Measurements from ENCODE around the gene HSPB6.
A peak's percentile ranks its signal among the peaks of the same experiment; 100 is the strongest.

The HSPB6 gene

GRCh38 chr19:35779033-35779432, 22.2 kb upstream of the HSPB6 start:
- no peak overlapping the region for H3K4me3 ChIP-seq (ENCODE audit: control insufficient read depth, low read depth, low read length)
- TF ChIP-seq CTCF (IDR thresholded peaks at IDR 0.05; ENCODE audit: control insufficient read depth, insufficient read depth, low read depth, low read length, missing control alignments): no peak
- DNase-seq (ENCODE audit: low read depth): no peak

GRCh38 chr19:35777961-35778360, 21.1 kb upstream of the HSPB6 start:
- no peak overlapping the region for H3K4me3 ChIP-seq (ENCODE audit: control insufficient read depth, low read depth, low read length)
- TF ChIP-seq CTCF (IDR thresholded peaks at IDR 0.05; ENCODE audit: control insufficient read depth, insufficient read depth, low read depth, low read length, missing control alignments): no peak
- no peak for DNase-seq (ENCODE audit: low read depth)

DNA sequence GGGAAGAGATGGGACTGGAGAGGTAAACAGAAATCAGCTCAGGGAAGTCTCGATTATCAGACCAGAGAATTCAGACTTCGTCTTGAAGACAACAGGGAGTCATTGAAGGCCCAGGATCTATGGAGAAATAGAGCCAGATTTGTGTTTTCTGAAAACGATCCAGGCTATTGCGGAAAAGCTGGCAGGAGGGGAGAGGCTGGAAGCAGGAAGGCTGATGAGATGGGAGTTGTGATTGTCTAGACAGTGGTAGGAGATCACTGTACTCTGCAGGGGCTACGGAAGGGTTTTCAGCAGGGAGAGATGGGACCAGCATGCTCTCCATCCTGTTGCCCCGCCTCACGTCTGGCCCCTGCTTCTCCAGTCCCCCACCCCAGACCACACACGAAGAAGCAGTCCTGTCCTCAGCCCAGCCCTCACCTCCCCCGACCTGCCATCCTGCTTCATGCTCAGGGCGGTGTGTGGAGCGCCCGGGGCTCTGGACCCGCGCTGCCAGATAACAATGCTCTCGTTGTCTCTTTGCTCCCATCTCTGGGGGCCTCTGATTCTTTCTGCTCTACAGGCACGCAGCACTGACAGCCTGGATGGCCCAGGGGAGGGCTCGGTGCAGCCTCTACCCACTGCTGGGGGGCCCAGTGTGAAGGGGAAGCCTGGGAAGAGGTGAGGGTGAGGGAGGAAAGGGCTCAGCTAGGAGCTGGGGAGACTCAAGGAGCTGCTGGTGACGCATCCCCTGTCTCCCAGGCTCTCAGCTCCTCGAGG, 20.4 kb upstream of the HSPB6 start:
- H3K4me3 ChIP-seq (ENCODE audit: control insufficient read depth, low read depth, low read length): no peak overlapping the region
- TF ChIP-seq CTCF (IDR thresholded peaks at IDR 0.05; ENCODE audit: control insufficient read depth, insufficient read depth, low read depth, low read length, missing control alignments): no peak
- no peak for DNase-seq (ENCODE audit: low read depth)

- H3K4me3 ChIP-seq (ENCODE audit: control insufficient read depth, low read depth, low read length): peak overlapping the region; percentile 97
- DNase-seq (ENCODE audit: low read depth): no peak
- TF ChIP-seq CTCF (IDR thresholded peaks at IDR 0.05; ENCODE audit: control insufficient read depth, insufficient read depth, low read depth, low read length, missing control alignments): no peak
Measured at GRCh38 chr19:35776102-35776788, 19.4 kb upstream of the HSPB6 start.

DNA sequence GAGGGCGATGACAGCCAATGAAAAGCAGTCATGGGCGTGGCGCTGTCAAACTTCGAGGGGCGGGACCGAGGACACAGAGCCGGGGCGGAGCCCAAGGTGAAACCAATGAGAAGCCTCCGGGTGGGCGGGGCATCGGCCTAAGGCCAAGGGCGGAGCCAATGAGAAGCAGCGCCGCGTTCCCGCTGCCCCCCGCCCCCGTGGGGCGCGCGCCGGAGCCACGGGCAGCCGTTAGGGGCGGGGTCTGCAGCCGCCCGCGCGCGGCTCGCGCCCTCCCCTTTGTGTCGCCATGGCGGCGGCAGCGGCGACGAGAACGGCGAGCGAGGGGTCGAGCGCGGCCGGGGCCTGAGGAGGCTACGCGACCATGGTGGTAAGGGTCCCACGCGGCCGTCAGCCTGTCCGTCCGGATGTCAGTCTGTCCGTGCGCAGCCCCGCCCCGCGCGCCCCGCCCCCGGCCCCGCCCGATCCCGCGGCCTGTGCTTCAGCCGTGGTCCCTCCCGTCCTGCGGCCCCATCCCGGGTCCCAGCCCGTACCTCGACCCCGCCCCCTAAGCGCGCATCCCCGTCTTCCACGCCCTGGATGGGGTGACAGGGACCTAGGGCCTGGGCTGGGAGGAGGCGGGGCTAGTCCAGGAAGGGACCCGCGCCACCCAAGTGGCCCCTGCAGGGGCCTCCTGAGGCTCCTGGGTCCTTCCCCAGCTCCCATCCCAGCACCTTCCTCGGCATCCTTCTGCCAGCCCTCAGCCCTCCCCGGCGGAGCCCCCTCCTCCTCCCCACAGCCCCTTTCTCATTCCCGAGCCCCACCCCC, 18.7 kb upstream of the HSPB6 start, which contains the start of gene ARHGAP33:
TSS of gene ARHGAP33 (plus strand) at position 267 of the 804 bp plus-strand sequence. CDS start at position 362, 95 bp downstream.
- TF ChIP-seq CTCF (IDR thresholded peaks at IDR 0.05; ENCODE audit: control insufficient read depth, insufficient read depth, low read depth, low read length, missing control alignments): no peak
- peak within 1 kb of the TSS; percentile 97 for H3K4me3 ChIP-seq (ENCODE audit: control insufficient read depth, low read depth, low read length)
- peak; percentile 67 for DNase-seq (ENCODE audit: low read depth)

DNA sequence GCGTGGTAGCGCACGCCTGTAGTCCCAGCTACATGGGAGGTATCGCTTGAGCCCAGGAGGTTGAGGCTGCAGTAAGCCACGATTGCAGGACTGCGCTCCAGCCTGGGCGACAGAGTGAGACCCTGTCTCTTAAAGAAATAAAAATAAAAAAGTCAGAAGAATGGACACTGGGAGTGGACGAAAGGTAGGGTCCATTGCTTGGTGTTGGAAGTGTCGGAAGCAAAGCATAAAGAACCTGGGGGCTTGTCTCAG, 18.1 kb upstream of the HSPB6 start:
- TF ChIP-seq CTCF (IDR thresholded peaks at IDR 0.05; ENCODE audit: control insufficient read depth, insufficient read depth, low read depth, low read length, missing control alignments): no peak
- no peak for DNase-seq (ENCODE audit: low read depth)
- peak overlapping the region; percentile 2 for H3K4me3 ChIP-seq (ENCODE audit: control insufficient read depth, low read depth, low read length)
